MM.1S (cell line): ENCODE data around the gene ACSF3.

Source experiments
- EZH2 ChIP-seq: fragments of 300-600 bp; sonication (generic); optimal IDR thresholded peaks from 2 replicates; pipeline ENCODE3; 2017; ENCODE audit warnings: low read depth, mild to moderate bottlenecking, antibody characterized with exemption, low read length, mixed read lengths
- EZH2phosphoT487 ChIP-seq: fragments of 300-600 bp; sonication (generic); IDR thresholded peaks from 2 replicates; pipeline ENCODE4 v1.6.1; 2018; ENCODE audit warnings: antibody characterized with exemption, low read length
- TF ChIP-seq, protein P1 (sequence below): fragments of 300-600 bp; sonication (generic); IDR thresholded peaks from 2 replicates; pipeline ENCODE4 v1.5.1; 2016; ENCODE audit warnings: antibody characterized with exemption, low read length, mixed read lengths

- TF ChIP-seq, protein P1, sequence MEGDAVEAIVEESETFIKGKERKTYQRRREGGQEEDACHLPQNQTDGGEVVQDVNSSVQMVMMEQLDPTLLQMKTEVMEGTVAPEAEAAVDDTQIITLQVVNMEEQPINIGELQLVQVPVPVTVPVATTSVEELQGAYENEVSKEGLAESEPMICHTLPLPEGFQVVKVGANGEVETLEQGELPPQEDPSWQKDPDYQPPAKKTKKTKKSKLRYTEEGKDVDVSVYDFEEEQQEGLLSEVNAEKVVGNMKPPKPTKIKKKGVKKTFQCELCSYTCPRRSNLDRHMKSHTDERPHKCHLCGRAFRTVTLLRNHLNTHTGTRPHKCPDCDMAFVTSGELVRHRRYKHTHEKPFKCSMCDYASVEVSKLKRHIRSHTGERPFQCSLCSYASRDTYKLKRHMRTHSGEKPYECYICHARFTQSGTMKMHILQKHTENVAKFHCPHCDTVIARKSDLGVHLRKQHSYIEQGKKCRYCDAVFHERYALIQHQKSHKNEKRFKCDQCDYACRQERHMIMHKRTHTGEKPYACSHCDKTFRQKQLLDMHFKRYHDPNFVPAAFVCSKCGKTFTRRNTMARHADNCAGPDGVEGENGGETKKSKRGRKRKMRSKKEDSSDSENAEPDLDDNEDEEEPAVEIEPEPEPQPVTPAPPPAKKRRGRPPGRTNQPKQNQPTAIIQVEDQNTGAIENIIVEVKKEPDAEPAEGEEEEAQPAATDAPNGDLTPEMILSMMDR, result no peak
- TF ChIP-seq EZH2 (no peak), EZH2phosphoT487 (no peak)
Observed at GRCh38 chr16:89064606-89065457, 28.8 kb upstream of the ACSF3 start.
